ENCODE data around the gene KIF26A. TPM values are rescaled to one million over a fixed set of nuclear protein-coding genes. Genes with fewer than 3 reads are reported as not detected.

KIF26A gene
- total and polyA plus RNA-seq, 2 experiments from 2014 or later = 5.6 to 103 TPM

- TF ChIP-seq, protein P1, sequence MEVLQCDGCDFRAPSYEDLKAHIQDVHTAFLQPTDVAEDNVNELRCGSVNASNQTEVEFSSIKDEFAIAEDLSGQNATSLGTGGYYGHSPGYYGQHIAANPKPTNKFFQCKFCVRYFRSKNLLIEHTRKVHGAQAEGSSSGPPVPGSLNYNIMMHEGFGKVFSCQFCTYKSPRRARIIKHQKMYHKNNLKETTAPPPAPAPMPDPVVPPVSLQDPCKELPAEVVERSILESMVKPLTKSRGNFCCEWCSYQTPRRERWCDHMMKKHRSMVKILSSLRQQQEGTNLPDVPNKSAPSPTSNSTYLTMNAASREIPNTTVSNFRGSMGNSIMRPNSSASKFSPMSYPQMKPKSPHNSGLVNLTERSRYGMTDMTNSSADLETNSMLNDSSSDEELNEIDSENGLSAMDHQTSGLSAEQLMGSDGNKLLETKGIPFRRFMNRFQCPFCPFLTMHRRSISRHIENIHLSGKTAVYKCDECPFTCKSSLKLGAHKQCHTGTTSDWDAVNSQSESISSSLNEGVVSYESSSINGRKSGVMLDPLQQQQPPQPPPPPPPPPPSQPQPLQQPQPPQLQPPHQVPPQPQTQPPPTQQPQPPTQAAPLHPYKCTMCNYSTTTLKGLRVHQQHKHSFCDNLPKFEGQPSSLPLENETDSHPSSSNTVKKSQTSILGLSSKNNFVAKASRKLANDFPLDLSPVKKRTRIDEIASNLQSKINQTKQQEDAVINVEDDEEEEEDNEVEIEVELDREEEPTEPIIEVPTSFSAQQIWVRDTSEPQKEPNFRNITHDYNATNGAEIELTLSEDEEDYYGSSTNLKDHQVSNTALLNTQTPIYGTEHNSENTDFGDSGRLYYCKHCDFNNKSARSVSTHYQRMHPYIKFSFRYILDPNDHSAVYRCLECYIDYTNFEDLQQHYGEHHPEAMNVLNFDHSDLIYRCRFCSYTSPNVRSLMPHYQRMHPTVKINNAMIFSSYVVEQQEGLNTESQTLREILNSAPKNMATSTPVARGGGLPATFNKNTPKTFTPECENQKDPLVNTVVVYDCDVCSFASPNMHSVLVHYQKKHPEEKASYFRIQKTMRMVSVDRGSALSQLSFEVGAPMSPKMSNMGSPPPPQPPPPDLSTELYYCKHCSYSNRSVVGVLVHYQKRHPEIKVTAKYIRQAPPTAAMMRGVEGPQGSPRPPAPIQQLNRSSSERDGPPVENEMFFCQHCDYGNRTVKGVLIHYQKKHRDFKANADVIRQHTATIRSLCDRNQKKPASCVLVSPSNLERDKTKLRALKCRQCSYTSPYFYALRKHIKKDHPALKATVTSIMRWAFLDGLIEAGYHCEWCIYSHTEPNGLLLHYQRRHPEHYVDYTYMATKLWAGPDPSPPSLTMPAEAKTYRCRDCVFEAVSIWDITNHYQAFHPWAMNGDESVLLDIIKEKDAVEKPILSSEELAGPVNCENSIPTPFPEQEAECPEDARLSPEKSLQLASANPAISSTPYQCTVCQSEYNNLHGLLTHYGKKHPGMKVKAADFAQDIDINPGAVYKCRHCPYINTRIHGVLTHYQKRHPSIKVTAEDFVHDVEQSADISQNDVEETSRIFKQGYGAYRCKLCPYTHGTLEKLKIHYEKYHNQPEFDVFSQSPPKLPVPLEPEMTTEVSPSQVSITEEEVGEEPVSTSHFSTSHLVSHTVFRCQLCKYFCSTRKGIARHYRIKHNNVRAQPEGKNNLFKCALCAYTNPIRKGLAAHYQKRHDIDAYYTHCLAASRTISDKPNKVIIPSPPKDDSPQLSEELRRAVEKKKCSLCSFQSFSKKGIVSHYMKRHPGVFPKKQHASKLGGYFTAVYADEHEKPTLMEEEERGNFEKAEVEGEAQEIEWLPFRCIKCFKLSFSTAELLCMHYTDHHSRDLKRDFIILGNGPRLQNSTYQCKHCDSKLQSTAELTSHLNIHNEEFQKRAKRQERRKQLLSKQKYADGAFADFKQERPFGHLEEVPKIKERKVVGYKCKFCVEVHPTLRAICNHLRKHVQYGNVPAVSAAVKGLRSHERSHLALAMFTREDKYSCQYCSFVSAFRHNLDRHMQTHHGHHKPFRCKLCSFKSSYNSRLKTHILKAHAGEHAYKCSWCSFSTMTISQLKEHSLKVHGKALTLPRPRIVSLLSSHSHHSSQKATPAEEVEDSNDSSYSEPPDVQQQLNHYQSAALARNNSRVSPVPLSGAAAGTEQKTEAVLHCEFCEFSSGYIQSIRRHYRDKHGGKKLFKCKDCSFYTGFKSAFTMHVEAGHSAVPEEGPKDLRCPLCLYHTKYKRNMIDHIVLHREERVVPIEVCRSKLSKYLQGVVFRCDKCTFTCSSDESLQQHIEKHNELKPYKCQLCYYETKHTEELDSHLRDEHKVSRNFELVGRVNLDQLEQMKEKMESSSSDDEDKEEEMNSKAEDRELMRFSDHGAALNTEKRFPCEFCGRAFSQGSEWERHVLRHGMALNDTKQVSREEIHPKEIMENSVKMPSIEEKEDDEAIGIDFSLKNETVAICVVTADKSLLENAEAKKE (CRISPR knock-in tag; IDR thresholded peaks at IDR 0.05) = no peak
- TF ChIP-seq NANOG (IDR thresholded peaks at IDR 0.05; ENCODE audit: borderline replicate concordance) (no peak), STAT1 (IDR thresholded peaks at IDR 0.05; ENCODE audit: unreplicated experiment) (no peak), ZNF331 (CRISPR knock-in tag; IDR thresholded peaks at IDR 0.05; ENCODE audit: low read depth) (no peak), POLR2AphosphoS5 (IDR thresholded peaks at IDR 0.05; ENCODE audit: low read depth) (no peak)
- TF ChIP-seq, protein P2, sequence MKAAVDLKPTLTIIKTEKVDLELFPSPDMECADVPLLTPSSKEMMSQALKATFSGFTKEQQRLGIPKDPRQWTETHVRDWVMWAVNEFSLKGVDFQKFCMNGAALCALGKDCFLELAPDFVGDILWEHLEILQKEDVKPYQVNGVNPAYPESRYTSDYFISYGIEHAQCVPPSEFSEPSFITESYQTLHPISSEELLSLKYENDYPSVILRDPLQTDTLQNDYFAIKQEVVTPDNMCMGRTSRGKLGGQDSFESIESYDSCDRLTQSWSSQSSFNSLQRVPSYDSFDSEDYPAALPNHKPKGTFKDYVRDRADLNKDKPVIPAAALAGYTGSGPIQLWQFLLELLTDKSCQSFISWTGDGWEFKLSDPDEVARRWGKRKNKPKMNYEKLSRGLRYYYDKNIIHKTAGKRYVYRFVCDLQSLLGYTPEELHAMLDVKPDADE (IDR thresholded peaks at IDR 0.05) = no peak
Observed at GRCh38 chr14:104144911-104145825, 6.8 kb downstream of the KIF26A start (continued).
